HCT116 (cell line): ENCODE data around the gene KLHL17. TPM values are rescaled to one million over a fixed set of nuclear protein-coding genes. Genes with fewer than 3 reads are reported as not detected.

ENCODE experiments used
- ATAC-seq: fragments of 200-7000 bp; cut with Tn5 transposase; 2 replicates; pipeline ENCODE4 v1.9.1; 2020; ENCODE audit warnings: mild to moderate bottlenecking, moderate library complexity
- BruUV-seq: library from RNA; stranded (reverse); fragments of 400-500 nt; replicated peaks from 2 replicates; lab custom pipeline; 2021; lab: Mats Ljungman, UMichigan
- CTCF ChIA-PET: fragments of 300-600 bp; sonication (Branson Sonifier 250); formaldehyde crosslinking; loops from one replicate; lab custom pipeline; 2021; ENCODE audit warnings: antibody characterized with exemption; lab: Charles Lee
- POLR2A ChIA-PET: fragments of 300-600, 350-600 bp; sonication (Branson Sonifier 250); formaldehyde crosslinking; loops from one replicate; lab custom pipeline; 2021; ENCODE audit warnings: antibody characterized with exemption; lab: Charles Lee
- RAD21 ChIA-PET, 2 experiments: fragments of 300-600 bp; sonication (Branson Sonifier 250); formaldehyde crosslinking; loops; one replicate each; lab custom pipeline; 2023; ENCODE audit warnings: low total read pairs in 2 of 2; ENCODE audit not compliant: uncharacterized antibody in 2 of 2, unreplicated experiment in 2 of 2, low non-redundant PET in 1 of 2; lab: Charles Lee
- DNase-seq: peaks from one replicate; pipeline ENCODE4 v3.0.0-alpha.2; 2010; ENCODE audit warnings: low read depth, low spot score
- H2AFZ ChIP-seq: fragments of 200-600 bp; shearing (Covaris generic), sonication (generic); 2 replicates; pipeline ENCODE4 v1.6.1; 2017; ENCODE audit warnings: low read depth, mixed run types, mixed read lengths, antibody characterized with exemption, low read length; ENCODE audit not compliant: poor library complexity, severe bottlenecking
- H3K27ac ChIP-seq: 2 replicates; pipeline ENCODE4 v1.5.1; 2012; ENCODE audit warnings: low read depth, low read length
- H3K27me3 ChIP-seq: fragments of 200-600 bp; sonication (generic); 2 replicates; pipeline ENCODE4 v1.6.1; 2016; ENCODE audit warnings: mixed run types, low read length, mixed read lengths; ENCODE audit not compliant: insufficient read depth
- H3K36me3 ChIP-seq, 2 experiments: fragments of 200-500 bp in 1 of 2; fragments of 200-600 bp in 1 of 2; sonication (Bioruptor generic) in 1 of 2; sonication (generic) in 1 of 2; 2 replicates each; pipeline versions ENCODE4 v1.5.1 to v1.6.1; 2014 to 2016; ENCODE audit warnings: low read length in 2 of 2, inconsistent platforms in 1 of 2, mixed read lengths in 1 of 2, mixed run types in 1 of 2; ENCODE audit not compliant: insufficient read depth in 2 of 2, control insufficient read depth in 1 of 2
- H3K4me1 ChIP-seq, 2 experiments: fragments of 200-600 bp in 1 of 2; sonication (generic) in 1 of 2; 2 replicates each; pipeline versions ENCODE4 v1.5.1 to v1.6.1; 2012 to 2017; ENCODE audit warnings: low read length in 2 of 2, inconsistent platforms in 1 of 2, mild to moderate bottlenecking in 1 of 2, mixed read lengths in 1 of 2, mixed run types in 1 of 2, moderate library complexity in 1 of 2; ENCODE audit not compliant: insufficient read depth in 2 of 2, control insufficient read depth in 1 of 2
- H3K4me2 ChIP-seq: fragments of 200-600 bp; sonication (generic); 2 replicates; pipeline ENCODE4 v1.6.1; 2017; ENCODE audit warnings: mixed run types, low read length, mixed read lengths
- H3K4me3 ChIP-seq, 2 experiments: fragments of 200-600 bp in 1 of 2; sonication (generic) in 1 of 2; replicated peaks in 1 of 2; 2 replicates each; pipeline ENCODE4 v1.5.1; 2011 to 2016; ENCODE audit warnings: low read length in 2 of 2, control low read depth in 1 of 2, low read depth in 1 of 2, mild to moderate bottlenecking in 1 of 2, mixed read lengths in 1 of 2, mixed run types in 1 of 2
- H3K79me2 ChIP-seq: fragments of 200-600 bp; sonication (generic); 2 replicates; pipeline ENCODE4 v1.6.1; 2017; ENCODE audit warnings: mild to moderate bottlenecking, mixed run types, low read length, moderate library complexity, mixed read lengths; ENCODE audit not compliant: insufficient read depth
- H3K9ac ChIP-seq: fragments of 200-600 bp; sonication (generic); 2 replicates; pipeline ENCODE4 v1.6.1; 2016; ENCODE audit warnings: low read length, mixed read lengths
- H3K9me2 ChIP-seq: fragments of 200-600 bp; sonication (generic), shearing (Covaris generic); 2 replicates; pipeline ENCODE4 v1.6.1; 2017; ENCODE audit warnings: mixed run types, mild to moderate bottlenecking, moderate library complexity; ENCODE audit not compliant: insufficient read depth
- H3K9me3 ChIP-seq, 2 experiments: fragments of 200-500 bp in 1 of 2; fragments of 200-600 bp in 1 of 2; sonication (Bioruptor generic) in 1 of 2; sonication (generic) in 1 of 2; 2 replicates each; pipeline ENCODE4 v1.6.1; 2014 to 2017; ENCODE audit warnings: low read length in 2 of 2, mixed read lengths in 2 of 2, inconsistent platforms in 1 of 2, low read depth in 1 of 2, mild to moderate bottlenecking in 1 of 2, mixed run types in 1 of 2, moderate library complexity in 1 of 2; ENCODE audit not compliant: control insufficient read depth in 1 of 2, insufficient read depth in 1 of 2
- H4K20me1 ChIP-seq: fragments of 200-600 bp; sonication (generic), shearing (Covaris generic); 2 replicates; pipeline ENCODE4 v1.6.1; 2017; ENCODE audit warnings: mixed run types, mild to moderate bottlenecking, moderate library complexity; ENCODE audit not compliant: insufficient read depth
- ATF3 ChIP-seq: IDR thresholded peaks from 2 replicates; pipeline ENCODE4 v1.6.1; 2012
- CBX3 ChIP-seq: IDR thresholded peaks from 2 replicates; pipeline ENCODE4 v1.6.1; 2012; ENCODE audit warnings: low read depth
- CEBPB ChIP-seq: IDR thresholded peaks from 2 replicates; pipeline ENCODE4 v1.6.1; 2012; ENCODE audit warnings: low read depth
- EGR1 ChIP-seq: IDR thresholded peaks from 2 replicates; pipeline ENCODE4 v1.6.1; 2012; ENCODE audit warnings: low read depth
- ELF1 ChIP-seq: IDR thresholded peaks from 2 replicates; pipeline ENCODE4 v1.6.1; 2012; ENCODE audit warnings: low read depth, borderline replicate concordance
- EZH2 ChIP-seq: fragments of 200-600 bp; sonication (generic); IDR thresholded peaks from 2 replicates; pipeline ENCODE4 v1.6.1; 2017; ENCODE audit warnings: antibody characterized with exemption, mixed run types
- EZH2phosphoT487 ChIP-seq: fragments of 200-600 bp; IDR thresholded peaks from 2 replicates; pipeline ENCODE4 v1.6.1; 2018; ENCODE audit warnings: antibody characterized with exemption, borderline replicate concordance
- FOSL1 ChIP-seq: IDR thresholded peaks from 2 replicates; pipeline ENCODE4 v1.6.1; 2012; ENCODE audit warnings: low read depth
- POLR2A ChIP-seq: IDR thresholded peaks from 2 replicates; pipeline ENCODE4 v1.7.0; 2011; ENCODE audit warnings: borderline replicate concordance; ENCODE audit not compliant: insufficient read depth, insufficient read length; ENCODE audit errors: extremely low read depth
- POLR2AphosphoS5 ChIP-seq: IDR thresholded peaks from 2 replicates; pipeline ENCODE4 v1.6.1; 2011; ENCODE audit warnings: mild to moderate bottlenecking, low read depth, low read length, moderate library complexity
- SIN3A ChIP-seq: IDR thresholded peaks from 2 replicates; pipeline ENCODE4 v1.6.1; 2012; ENCODE audit warnings: low read depth
- SP1 ChIP-seq: IDR thresholded peaks from 2 replicates; pipeline ENCODE4 v1.6.1; 2012; ENCODE audit warnings: low read depth
- SRF ChIP-seq: IDR thresholded peaks from 2 replicates; pipeline ENCODE4 v1.6.1; 2012; ENCODE audit warnings: low read depth
- TCF7L2 ChIP-seq: IDR thresholded peaks from 2 replicates; pipeline ENCODE4 v1.7.0; 2011; ENCODE audit warnings: borderline replicate concordance, inconsistent platforms; ENCODE audit not compliant: insufficient read depth, insufficient read length; ENCODE audit errors: extremely low read depth
- YY1 ChIP-seq: IDR thresholded peaks from 2 replicates; pipeline ENCODE4 v1.6.1; 2011; ENCODE audit warnings: low read length, low read depth, moderate library complexity, mild to moderate bottlenecking; ENCODE audit not compliant: insufficient replicate concordance; ENCODE audit errors: extremely low read depth
- ZFX ChIP-seq: fragments of 450-650 bp; IDR thresholded peaks from 2 replicates; pipeline ENCODE4 v1.6.1; 2017
- ZNF274 ChIP-seq: fragments of 200-500 bp; sonication (Bioruptor generic); IDR thresholded peaks from 2 replicates; pipeline ENCODE4 v1.6.1; 2014; ENCODE audit warnings: mild to moderate bottlenecking, low read depth, low read length, inconsistent platforms
- intact Hi-C: fragments of 100-400 bp; cut with micrococcal nuclease; formaldehyde crosslinking; loops from 2 replicates; pipeline ENCODE4 v1.10.0; 2022
- total RNA-seq: library from RNA; stranded (reverse); gene quantifications from one replicate; pipeline ENCODE4 v1.2.1, GENCODE V29; 2021; ENCODE audit not compliant: unreplicated experiment
- TF ChIP-seq, protein P1 (sequence below): IDR thresholded peaks from 2 replicates; pipeline ENCODE4 v1.6.1; 2012
- TF ChIP-seq, protein P2 (sequence below): IDR thresholded peaks from 2 replicates; pipeline ENCODE4 v1.6.1; 2011; ENCODE audit warnings: mild to moderate bottlenecking, low read length, moderate library complexity; ENCODE audit not compliant: insufficient replicate concordance; ENCODE audit errors: extremely low read depth
- TF ChIP-seq, protein P3 (sequence below), 3 experiments: fragments of 200-600 bp in 1 of 3; sonication (generic) in 1 of 3; IDR thresholded peaks in 2 of 3; conservative IDR thresholded peaks in 1 of 3; 2 replicates each; pipeline ENCODE4 v1.5.1; 2012 to 2017; ENCODE audit warnings: low read depth in 2 of 3, low read length in 2 of 3, antibody characterized with exemption in 1 of 3, borderline replicate concordance in 1 of 3, control low read depth in 1 of 3, mild to moderate bottlenecking in 1 of 3, mixed read lengths in 1 of 3, mixed run types in 1 of 3, moderate library complexity in 1 of 3; ENCODE audit not compliant: insufficient read depth in 1 of 3

Gene KLHL17
- total RNA-seq, 1 experiment from 2014 or later, result 100.0 TPM

DNA sequence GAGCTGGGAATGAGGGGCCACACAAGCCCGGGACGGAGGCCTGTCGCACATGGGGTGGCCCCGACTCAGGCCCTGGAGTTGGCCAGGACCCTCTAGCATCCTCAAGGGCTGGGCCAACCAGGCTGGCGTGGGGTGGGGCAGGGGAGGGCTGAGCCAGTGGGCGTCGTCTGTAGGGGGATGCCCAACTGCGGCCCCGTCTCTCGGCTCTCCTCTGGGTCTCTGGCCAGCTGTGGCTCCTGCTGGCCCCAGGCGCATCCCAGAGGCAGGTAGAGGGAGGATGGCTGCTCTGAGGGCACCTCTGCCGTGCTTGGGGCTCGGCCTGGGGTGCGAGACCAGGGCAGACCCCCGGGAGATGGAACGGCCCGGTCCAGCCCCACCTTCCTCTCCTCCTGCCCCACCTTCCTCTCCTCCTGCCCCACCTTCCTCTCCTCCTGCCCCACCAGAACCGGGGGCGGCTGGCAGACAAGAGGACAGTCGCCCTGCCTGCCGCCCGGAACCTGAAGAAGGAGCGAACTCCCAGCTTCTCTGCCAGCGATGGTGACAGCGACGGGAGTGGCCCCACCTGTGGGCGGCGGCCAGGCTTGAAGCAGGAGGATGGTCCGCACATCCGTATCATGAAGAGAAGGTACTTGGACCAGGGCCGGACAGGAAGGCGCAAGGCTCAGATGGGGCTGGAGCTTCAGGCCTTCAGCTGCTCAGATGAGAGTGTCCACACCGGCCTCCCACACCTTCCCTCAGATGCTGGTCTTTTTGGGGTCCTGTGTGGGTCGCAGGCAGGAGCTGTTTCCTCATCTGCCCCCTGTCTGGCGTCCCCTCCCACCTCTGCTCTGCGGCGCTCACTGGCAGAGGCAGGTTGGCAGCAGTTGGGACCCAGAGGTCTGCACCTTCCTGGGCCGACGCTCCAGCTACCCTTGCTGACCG lies 30.4 kb upstream of the KLHL17 start:
- ChIA-PET CTCF (no interaction called here), RAD21 (no interaction called here), POLR2A (no interaction called here)
- no peaks in the 10 kb centered on the region for H3K79me2 ChIP-seq
- ATAC-seq (no peak), DNase-seq (no peak)
- H3K9me2 ChIP-seq, result no peaks in the 10 kb centered on the region
- no peak overlapping the region for H2AFZ ChIP-seq
- H3K9ac ChIP-seq, result no peak overlapping the region
- no peak overlapping the region for H3K4me2 ChIP-seq
- H3K9me3 ChIP-seq, result no peaks in the 10 kb centered on the region
- intact Hi-C loops, result no loop called here
- no TSS peak for BruUV-seq
- no peak overlapping the region for H3K4me3 ChIP-seq
- H3K4me1 ChIP-seq, result peaks cover 12 to 13% of the 10 kb centered on the region in 2 experiments
- TF ChIP-seq SIN3A (no peak), SRF (no peak), POLR2A (no peak), FOSL1 (no peak), CBX3 (no peak), YY1 (no peak), TCF7L2 (no peak), ATF3 (no peak), EGR1 (no peak), EZH2 (no peak), EZH2phosphoT487 (no peak), POLR2AphosphoS5 (no peak), SP1 (no peak), CEBPB (no peak), ELF1 (no peak), ZNF274 (no peak), ZFX (no peak)
- TF ChIP-seq, protein P1, sequence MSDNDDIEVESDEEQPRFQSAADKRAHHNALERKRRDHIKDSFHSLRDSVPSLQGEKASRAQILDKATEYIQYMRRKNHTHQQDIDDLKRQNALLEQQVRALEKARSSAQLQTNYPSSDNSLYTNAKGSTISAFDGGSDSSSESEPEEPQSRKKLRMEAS, result no peak
- TF ChIP-seq, protein P2, sequence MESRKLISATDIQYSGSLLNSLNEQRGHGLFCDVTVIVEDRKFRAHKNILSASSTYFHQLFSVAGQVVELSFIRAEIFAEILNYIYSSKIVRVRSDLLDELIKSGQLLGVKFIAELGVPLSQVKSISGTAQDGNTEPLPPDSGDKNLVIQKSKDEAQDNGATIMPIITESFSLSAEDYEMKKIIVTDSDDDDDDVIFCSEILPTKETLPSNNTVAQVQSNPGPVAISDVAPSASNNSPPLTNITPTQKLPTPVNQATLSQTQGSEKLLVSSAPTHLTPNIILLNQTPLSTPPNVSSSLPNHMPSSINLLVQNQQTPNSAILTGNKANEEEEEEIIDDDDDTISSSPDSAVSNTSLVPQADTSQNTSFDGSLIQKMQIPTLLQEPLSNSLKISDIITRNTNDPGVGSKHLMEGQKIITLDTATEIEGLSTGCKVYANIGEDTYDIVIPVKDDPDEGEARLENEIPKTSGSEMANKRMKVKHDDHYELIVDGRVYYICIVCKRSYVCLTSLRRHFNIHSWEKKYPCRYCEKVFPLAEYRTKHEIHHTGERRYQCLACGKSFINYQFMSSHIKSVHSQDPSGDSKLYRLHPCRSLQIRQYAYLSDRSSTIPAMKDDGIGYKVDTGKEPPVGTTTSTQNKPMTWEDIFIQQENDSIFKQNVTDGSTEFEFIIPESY, result no peak
- TF ChIP-seq, protein P3, sequence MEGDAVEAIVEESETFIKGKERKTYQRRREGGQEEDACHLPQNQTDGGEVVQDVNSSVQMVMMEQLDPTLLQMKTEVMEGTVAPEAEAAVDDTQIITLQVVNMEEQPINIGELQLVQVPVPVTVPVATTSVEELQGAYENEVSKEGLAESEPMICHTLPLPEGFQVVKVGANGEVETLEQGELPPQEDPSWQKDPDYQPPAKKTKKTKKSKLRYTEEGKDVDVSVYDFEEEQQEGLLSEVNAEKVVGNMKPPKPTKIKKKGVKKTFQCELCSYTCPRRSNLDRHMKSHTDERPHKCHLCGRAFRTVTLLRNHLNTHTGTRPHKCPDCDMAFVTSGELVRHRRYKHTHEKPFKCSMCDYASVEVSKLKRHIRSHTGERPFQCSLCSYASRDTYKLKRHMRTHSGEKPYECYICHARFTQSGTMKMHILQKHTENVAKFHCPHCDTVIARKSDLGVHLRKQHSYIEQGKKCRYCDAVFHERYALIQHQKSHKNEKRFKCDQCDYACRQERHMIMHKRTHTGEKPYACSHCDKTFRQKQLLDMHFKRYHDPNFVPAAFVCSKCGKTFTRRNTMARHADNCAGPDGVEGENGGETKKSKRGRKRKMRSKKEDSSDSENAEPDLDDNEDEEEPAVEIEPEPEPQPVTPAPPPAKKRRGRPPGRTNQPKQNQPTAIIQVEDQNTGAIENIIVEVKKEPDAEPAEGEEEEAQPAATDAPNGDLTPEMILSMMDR (IDR thresholded peaks at IDR 0.05 in 2 of 3, conservative IDR thresholded peaks at IDR 0.05 in 1 of 3; ENCODE audit: borderline replicate concordance in 1 of 3, insufficient read depth in 1 of 3, low read depth in 2 of 3, low read length in 2 of 3), result no peak
- peaks cover 14% of the 10 kb centered on the region; the same call in 1 of the 2 replicates for H3K27me3 ChIP-seq
- H3K36me3 ChIP-seq, result no peaks in the 10 kb centered on the region
- H4K20me1 ChIP-seq, result no peaks in the 10 kb centered on the region
- no peak overlapping the region for H3K27ac ChIP-seq
